Measurements from ENCODE around the gene TMEM26.

The TMEM26 gene

DNA sequence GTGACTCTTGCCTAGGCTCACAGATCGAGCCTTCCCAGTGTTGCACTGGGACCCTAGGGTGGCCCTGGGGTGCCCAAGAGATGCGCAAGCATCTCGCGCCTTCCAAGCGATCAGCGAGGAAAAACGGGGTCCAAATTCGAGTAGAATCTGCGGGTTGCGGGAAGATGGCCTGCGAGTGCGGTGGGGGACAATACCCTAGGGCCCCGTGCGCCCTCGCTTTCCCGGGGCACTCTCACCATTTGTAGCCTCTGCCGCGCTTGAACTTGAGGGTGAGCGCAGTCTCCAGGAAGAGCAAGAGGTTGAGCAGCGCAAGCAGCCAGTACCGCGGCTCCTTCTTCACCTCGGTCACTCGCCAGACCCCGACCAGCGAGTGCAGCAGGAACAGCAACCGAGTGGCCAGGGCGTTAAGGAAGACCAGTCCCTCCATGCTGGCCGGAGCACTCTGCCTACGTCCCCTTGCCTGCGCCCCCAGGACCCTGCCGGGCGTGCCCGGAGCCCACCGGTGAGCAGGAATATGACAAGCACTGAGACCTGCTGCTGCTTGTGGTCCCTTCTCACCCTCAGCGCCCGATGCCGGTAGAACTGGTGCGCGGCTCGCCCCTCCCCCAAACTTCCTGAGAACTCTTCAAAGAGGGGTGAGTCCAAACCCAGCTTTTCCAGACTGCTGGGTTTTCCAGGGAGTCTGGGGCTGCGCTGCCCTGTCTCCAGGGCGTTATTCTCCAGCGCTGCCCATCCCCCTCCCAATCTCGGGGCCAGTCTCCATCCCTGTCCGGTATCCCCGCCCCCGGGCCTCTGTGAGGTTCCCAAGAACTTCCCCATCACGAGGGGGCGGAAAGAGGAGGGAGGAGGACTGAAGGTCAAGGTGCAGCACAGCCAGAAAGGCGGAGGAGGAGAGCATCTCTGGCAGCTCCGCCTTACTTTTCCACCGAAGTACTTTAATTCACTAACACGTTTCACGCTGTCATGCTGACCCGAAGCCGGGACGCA lies at the start of gene TMEM26:
Gene TMEM26, minus strand, starts transcription at position 727 of the 987 bp plus-strand sequence. Its CDS starts 300 bp downstream, at position 427.
- TF ChIP-seq, protein P1, sequence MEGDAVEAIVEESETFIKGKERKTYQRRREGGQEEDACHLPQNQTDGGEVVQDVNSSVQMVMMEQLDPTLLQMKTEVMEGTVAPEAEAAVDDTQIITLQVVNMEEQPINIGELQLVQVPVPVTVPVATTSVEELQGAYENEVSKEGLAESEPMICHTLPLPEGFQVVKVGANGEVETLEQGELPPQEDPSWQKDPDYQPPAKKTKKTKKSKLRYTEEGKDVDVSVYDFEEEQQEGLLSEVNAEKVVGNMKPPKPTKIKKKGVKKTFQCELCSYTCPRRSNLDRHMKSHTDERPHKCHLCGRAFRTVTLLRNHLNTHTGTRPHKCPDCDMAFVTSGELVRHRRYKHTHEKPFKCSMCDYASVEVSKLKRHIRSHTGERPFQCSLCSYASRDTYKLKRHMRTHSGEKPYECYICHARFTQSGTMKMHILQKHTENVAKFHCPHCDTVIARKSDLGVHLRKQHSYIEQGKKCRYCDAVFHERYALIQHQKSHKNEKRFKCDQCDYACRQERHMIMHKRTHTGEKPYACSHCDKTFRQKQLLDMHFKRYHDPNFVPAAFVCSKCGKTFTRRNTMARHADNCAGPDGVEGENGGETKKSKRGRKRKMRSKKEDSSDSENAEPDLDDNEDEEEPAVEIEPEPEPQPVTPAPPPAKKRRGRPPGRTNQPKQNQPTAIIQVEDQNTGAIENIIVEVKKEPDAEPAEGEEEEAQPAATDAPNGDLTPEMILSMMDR (conservative IDR thresholded peaks at IDR 0.05; ENCODE audit: control insufficient read depth, insufficient read depth, low read depth, low read length) = no peak
- peak within 1 kb of the TSS; percentile 62 for H3K4me3 ChIP-seq (ENCODE audit: control insufficient read depth, low read depth, low read length)
- DNase-seq (ENCODE audit: low read depth) = peak; percentile 38

DNA sequence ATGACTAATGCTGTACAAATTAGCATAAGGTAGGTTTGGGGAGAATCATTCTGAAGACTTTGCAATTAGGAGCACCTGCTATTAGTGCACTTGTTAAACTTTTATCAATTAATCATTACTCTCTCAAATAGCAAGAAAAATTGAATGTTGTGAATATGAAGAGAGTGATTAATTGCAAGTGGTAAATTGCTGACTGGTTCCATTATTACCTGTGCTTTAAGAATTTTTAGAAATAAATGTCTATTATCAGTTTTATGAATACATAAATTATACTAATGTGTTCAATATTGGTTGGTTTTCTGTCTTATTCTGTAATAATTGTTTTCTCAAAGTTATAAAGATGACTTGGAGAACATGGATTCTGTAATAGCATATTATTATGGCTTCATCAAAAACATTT lies 47.3 kb upstream of the TMEM26 start:
- no peak for DNase-seq (ENCODE audit: low read depth)
- TF ChIP-seq, protein P1 (conservative IDR thresholded peaks at IDR 0.05; ENCODE audit: control insufficient read depth, insufficient read depth, low read depth, low read length) = no peak
- no peak overlapping the region for H3K4me3 ChIP-seq (ENCODE audit: control insufficient read depth, low read depth, low read length)

DNA sequence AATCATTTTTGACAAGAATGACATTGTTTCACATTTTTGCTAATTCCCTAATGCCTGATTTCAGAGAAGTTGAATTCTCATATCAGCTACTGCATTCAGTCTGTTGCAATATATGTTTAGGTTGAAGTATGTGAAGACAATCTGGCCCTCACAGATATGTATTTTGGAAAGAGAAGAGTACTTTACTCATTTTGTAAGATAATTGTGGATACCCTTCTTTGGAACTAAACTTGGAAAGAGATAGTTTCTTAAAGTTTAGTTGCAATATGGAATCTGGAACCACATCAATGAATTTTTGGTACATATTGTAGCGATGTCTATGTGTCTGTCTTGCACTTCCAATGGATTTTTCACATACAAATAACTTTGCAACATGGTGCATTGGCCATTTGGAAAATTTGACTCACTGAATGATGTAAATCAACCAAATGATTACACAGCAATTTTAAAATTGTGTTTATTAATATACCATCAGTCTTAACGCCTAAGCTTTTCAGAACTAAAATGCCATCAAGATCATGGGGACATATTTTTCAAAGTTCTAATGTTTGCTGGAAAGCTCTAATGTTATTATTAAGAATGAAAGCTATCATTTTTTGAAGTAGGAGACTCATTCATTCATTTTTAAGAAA lies 39.3 kb upstream of the TMEM26 start:
- TF ChIP-seq, protein P1 (conservative IDR thresholded peaks at IDR 0.05; ENCODE audit: control insufficient read depth, insufficient read depth, low read depth, low read length) = no peak
- no peak overlapping the region for H3K4me3 ChIP-seq (ENCODE audit: control insufficient read depth, low read depth, low read length)
- DNase-seq (ENCODE audit: low read depth) = no peak

DNA sequence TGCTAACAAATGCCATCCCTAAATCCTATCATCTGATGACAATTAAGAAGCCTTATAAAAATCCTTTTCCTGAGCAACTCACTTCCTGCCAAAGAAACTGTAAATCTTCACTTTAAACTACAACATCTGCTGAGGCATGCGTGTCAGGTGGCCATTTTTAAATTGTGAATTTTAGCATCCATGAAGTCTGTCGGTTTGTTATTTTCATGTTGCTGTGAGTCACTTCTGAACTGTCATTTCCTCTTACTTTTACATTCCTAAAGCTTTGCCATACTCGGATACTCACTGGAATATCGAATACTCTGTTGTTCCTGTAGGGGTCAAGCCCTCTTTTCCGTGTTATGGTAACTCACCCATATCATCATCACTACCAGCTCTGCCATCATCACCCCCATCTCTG lies 34.3 kb upstream of the TMEM26 start:
- peak; percentile 45 for DNase-seq (ENCODE audit: low read depth)
- H3K4me3 ChIP-seq (ENCODE audit: control insufficient read depth, low read depth, low read length) = no peak overlapping the region
- TF ChIP-seq, protein P1 (conservative IDR thresholded peaks at IDR 0.05; ENCODE audit: control insufficient read depth, insufficient read depth, low read depth, low read length) = no peak

DNA sequence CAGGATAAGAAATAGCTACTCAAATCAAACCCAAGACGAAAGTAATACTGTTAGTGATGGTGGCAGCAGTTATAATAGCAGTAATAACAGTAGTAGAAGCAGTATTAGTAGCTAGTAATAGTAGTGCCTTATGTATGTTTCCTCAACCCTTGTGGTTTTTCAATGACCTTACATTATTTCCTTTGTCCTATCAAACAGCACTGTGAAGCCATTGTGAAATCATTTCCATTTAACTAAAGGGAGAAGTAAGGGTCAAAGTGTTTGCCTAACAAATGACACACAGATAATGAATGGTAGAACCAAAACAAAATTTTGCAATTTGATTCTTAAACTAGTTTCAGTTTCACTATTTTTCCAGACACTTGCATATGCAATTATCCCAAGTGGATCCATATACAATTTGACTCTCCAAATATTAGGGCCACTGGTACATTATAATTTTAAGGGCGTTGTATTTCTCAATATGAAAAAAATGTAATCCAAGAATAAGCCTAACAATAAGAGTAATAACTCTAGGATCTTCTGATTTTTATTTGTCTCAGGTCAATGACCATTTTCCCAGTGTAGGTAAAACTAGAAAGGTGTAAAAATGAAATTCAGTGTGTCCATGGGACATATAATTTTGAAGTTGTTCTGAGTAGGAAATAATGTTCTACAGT lies 33.7 kb upstream of the TMEM26 start:
- H3K4me3 ChIP-seq (ENCODE audit: control insufficient read depth, low read depth, low read length) = no peak overlapping the region
- peak; percentile 77 for DNase-seq (ENCODE audit: low read depth)
- TF ChIP-seq, protein P1 (conservative IDR thresholded peaks at IDR 0.05; ENCODE audit: control insufficient read depth, insufficient read depth, low read depth, low read length) = no peak

DNA sequence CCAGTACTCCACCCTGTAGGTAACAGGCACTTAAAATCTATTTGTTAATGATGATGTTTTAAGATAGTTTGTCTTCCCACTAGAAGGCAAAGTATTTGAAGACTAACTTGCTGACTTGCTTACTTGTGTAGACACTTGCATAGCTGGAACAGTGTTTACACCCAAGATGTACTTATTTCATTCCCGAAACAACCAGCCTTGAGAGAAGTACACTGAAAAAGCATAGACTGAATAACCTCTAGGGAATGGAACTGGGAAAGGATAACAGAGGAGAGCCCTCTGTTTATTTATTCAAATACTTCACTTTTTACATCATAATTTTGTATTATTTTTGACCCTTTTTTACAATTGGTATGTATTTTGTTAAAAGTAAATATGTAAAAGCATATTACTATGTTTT lies 33.1 kb upstream of the TMEM26 start:
- no peak overlapping the region for H3K4me3 ChIP-seq (ENCODE audit: control insufficient read depth, low read depth, low read length)
- DNase-seq (ENCODE audit: low read depth) = peak; percentile 7
- TF ChIP-seq, protein P1 (conservative IDR thresholded peaks at IDR 0.05; ENCODE audit: control insufficient read depth, insufficient read depth, low read depth, low read length) = no peak

Measured in fibroblast of mammary gland (primary cell).